H9 (cell line): ENCODE data around the gene AMPH. TPM values are rescaled to one million over a fixed set of nuclear protein-coding genes. Genes with fewer than 3 reads are reported as not detected.

Experiments
- DNase-seq: peaks from one replicate; pipeline ENCODE4 v3.0.0-alpha.2; 2017
- H2AFZ ChIP-seq: one replicate; pipeline ENCODE4 v1.6.1; 2013; ENCODE audit warnings: mild to moderate bottlenecking, low read length, control low read depth, moderate library complexity
- H2AK5ac ChIP-seq: 2 replicates; pipeline ENCODE4 v1.6.1; 2013; ENCODE audit warnings: low read length, control low read depth, mixed read lengths; ENCODE audit not compliant: insufficient read length
- H2BK120ac ChIP-seq: one replicate; pipeline ENCODE4 v1.6.1; 2013; ENCODE audit warnings: low read depth, mild to moderate bottlenecking, low read length, control low read depth, inconsistent platforms; ENCODE audit not compliant: poor library complexity, severe bottlenecking
- H2BK12ac ChIP-seq: 2 replicates; pipeline ENCODE4 v1.6.1; 2013; ENCODE audit warnings: low read length, control low read depth, mixed read lengths, low read depth; ENCODE audit not compliant: insufficient read length
- H2BK15ac ChIP-seq: 2 replicates; pipeline ENCODE4 v1.6.1; 2013; ENCODE audit warnings: low read depth, low read length, control low read depth
- H2BK20ac ChIP-seq: one replicate; pipeline ENCODE4 v1.6.1; 2013; ENCODE audit warnings: low read depth, mild to moderate bottlenecking, low read length, control low read depth, inconsistent platforms; ENCODE audit not compliant: poor library complexity, severe bottlenecking
- H2BK5ac ChIP-seq: 2 replicates; pipeline ENCODE4 v1.6.1; 2013; ENCODE audit warnings: low read length, control low read depth, mixed read lengths; ENCODE audit not compliant: insufficient read length
- H3K14ac ChIP-seq: 2 replicates; pipeline ENCODE4 v1.6.1; 2013; ENCODE audit warnings: low read length, control low read depth; ENCODE audit not compliant: insufficient read depth
- H3K18ac ChIP-seq: 2 replicates; pipeline ENCODE4 v1.6.1; 2013; ENCODE audit warnings: low read depth, mild to moderate bottlenecking, mixed read lengths, low read length, control low read depth; ENCODE audit not compliant: insufficient read length
- H3K23ac ChIP-seq: 2 replicates; pipeline ENCODE4 v1.6.1; 2013; ENCODE audit warnings: low read length, control low read depth, mixed read lengths, low read depth; ENCODE audit not compliant: insufficient read length
- H3K23me2 ChIP-seq: 2 replicates; pipeline ENCODE4 v1.6.1; 2013; ENCODE audit warnings: low read depth, mild to moderate bottlenecking, mixed read lengths, low read length, control low read depth; ENCODE audit not compliant: insufficient read length, poor library complexity, severe bottlenecking
- H3K27ac ChIP-seq: 2 replicates; pipeline ENCODE4 v1.5.1; 2013; ENCODE audit warnings: low read length, control low read depth, mixed read lengths, low read depth; ENCODE audit not compliant: insufficient read length
- H3K27me3 ChIP-seq: 2 replicates; pipeline ENCODE4 v1.6.1; 2013; ENCODE audit warnings: low read length, control low read depth, inconsistent platforms; ENCODE audit not compliant: insufficient read depth
- H3K4ac ChIP-seq: 2 replicates; pipeline ENCODE4 v1.6.1; 2013; ENCODE audit warnings: low read depth, mild to moderate bottlenecking, control low read depth, inconsistent platforms, low read length, moderate library complexity
- H3K4me1 ChIP-seq: 2 replicates; pipeline ENCODE4 v1.6.1; 2013; ENCODE audit warnings: low read length, control low read depth, inconsistent platforms; ENCODE audit not compliant: insufficient read depth
- H3K4me2 ChIP-seq: 2 replicates; pipeline ENCODE4 v1.6.1; 2013; ENCODE audit warnings: low read length, control low read depth, mixed read lengths; ENCODE audit not compliant: insufficient read length, insufficient read depth
- H3K56ac ChIP-seq: 2 replicates; pipeline ENCODE4 v1.6.1; 2013; ENCODE audit warnings: low read depth, mild to moderate bottlenecking, mixed read lengths, low read length, control low read depth; ENCODE audit not compliant: insufficient read length
- H3K79me1 ChIP-seq: 2 replicates; pipeline ENCODE4 v1.6.1; 2013; ENCODE audit warnings: low read depth, mild to moderate bottlenecking, moderate library complexity, low read length, control low read depth, inconsistent platforms; ENCODE audit not compliant: insufficient read depth, poor library complexity, severe bottlenecking
- H3K79me2 ChIP-seq: 2 replicates; pipeline ENCODE4 v1.6.1; 2013; ENCODE audit warnings: low read length, control low read depth, inconsistent platforms; ENCODE audit not compliant: insufficient read depth
- H3K9ac ChIP-seq: 2 replicates; pipeline ENCODE4 v1.6.1; 2013; ENCODE audit warnings: low read length, control low read depth, mixed read lengths; ENCODE audit not compliant: insufficient read length; ENCODE audit errors: extremely low read depth
- H3K9me3 ChIP-seq: one replicate; pipeline ENCODE4 v1.6.1; 2013; ENCODE audit warnings: low read depth, low read length, inconsistent platforms; ENCODE audit not compliant: control insufficient read depth
- H3T11ph ChIP-seq: one replicate; pipeline ENCODE4 v1.6.1; 2013; ENCODE audit warnings: mild to moderate bottlenecking, low read length, control low read depth, inconsistent platforms
- H4K20me1 ChIP-seq: one replicate; pipeline ENCODE4 v1.6.1; 2013; ENCODE audit not compliant: control insufficient read depth, insufficient read length, insufficient read depth
- H4K5ac ChIP-seq: 2 replicates; pipeline ENCODE4 v1.6.1; 2013; ENCODE audit warnings: low read depth, mild to moderate bottlenecking, mixed read lengths, low read length, control low read depth; ENCODE audit not compliant: insufficient read length
- H4K8ac ChIP-seq: replicated peaks from 2 replicates; pipeline ENCODE4 v1.6.1; 2013; ENCODE audit warnings: low read length, control low read depth, mixed read lengths, low read depth; ENCODE audit not compliant: insufficient read length
- H4K91ac ChIP-seq: 2 replicates; pipeline ENCODE4 v1.6.1; 2013; ENCODE audit warnings: low read depth, mild to moderate bottlenecking, moderate library complexity, mixed read lengths, low read length, control low read depth; ENCODE audit not compliant: insufficient read length
- H3K27ac Mint-ChIP-seq, 3 experiments: 2 replicates in 2 of 3; 3 replicates in 1 of 3; pipeline ENCODE4 v1.8.0; 2020 to 2021; ENCODE audit warnings: mixed read lengths in 3 of 3, mild to moderate bottlenecking in 1 of 3, moderate library complexity in 1 of 3
- H3K27me3 Mint-ChIP-seq: 2 replicates; pipeline ENCODE4 v1.8.0; 2021; ENCODE audit warnings: low read depth, mild to moderate bottlenecking, moderate library complexity, mixed read lengths
- H3K36me3 Mint-ChIP-seq, 3 experiments: 2 replicates in 2 of 3; 3 replicates in 1 of 3; pipeline ENCODE4 v1.8.0; 2020 to 2021; ENCODE audit warnings: low read depth in 3 of 3, mixed read lengths in 3 of 3; ENCODE audit not compliant: insufficient read depth in 1 of 3
- H3K4me1 Mint-ChIP-seq, 2 experiments: 2 replicates each; pipeline ENCODE4 v1.8.0; 2020; ENCODE audit warnings: mixed read lengths in 2 of 2
- H3K4me3 Mint-ChIP-seq, 2 experiments: 2 replicates in 1 of 2; 3 replicates in 1 of 2; pipeline ENCODE4 v1.8.0; 2020 to 2021; ENCODE audit warnings: mild to moderate bottlenecking in 2 of 2, mixed read lengths in 2 of 2, moderate library complexity in 1 of 2
- H3K9me3 Mint-ChIP-seq, 2 experiments: 2 replicates in 1 of 2; 3 replicates in 1 of 2; pipeline ENCODE4 v1.8.0; 2020; ENCODE audit warnings: mild to moderate bottlenecking in 2 of 2, mixed read lengths in 2 of 2, moderate library complexity in 1 of 2
- CTCF ChIP-seq: fragments of 200-600 bp; sonication (generic); conservative IDR thresholded peaks from 3 replicates; pipeline ENCODE4 v1.8.0; 2021; ENCODE audit warnings: antibody characterized with exemption, mild to moderate bottlenecking
- WGBS: extraction: QIAGEN DNeasy Blood & Tissue Kit; methylation state at CpG from one replicate; pipeline ENCODE4 v1.1.7; 2013; ENCODE audit warnings: missing lambda C conversion rate, low lambda C conversion rate, mixed read lengths; ENCODE audit not compliant: insufficient read length; ENCODE audit errors: extremely low coverage; 5-methylcytosine and 5-hydroxymethylcytosine counted together
- total RNA-seq: library from RNA; stranded (reverse); gene quantifications from 2 replicates; pipeline ENCODE4 v1.2.1, GENCODE V29; 2021

The AMPH gene
- total RNA-seq, 1 experiment from 2014 or later, result 4.8 TPM

GRCh38 chr7:38655833-38656774, 24.9 kb upstream of the AMPH start:
- H3K27ac Mint-ChIP-seq, result no peak overlapping the region
- Histone ChIP-seq H3K79me1 (no peaks in the 10 kb centered on the region), H3K4ac (no peak overlapping the region), H4K8ac (no peak overlapping the region), H3T11ph (no peak overlapping the region), H2AK5ac (no peak overlapping the region), H3K4me2 (no peak overlapping the region), H3K56ac (no peak overlapping the region), H4K20me1 (no peaks in the 10 kb centered on the region), H4K91ac (no peak overlapping the region), H2BK12ac (no peak overlapping the region), H3K9me3 (no peaks in the 10 kb centered on the region), H3K14ac (no peak overlapping the region; the same call in 1 of the 2 replicates), H3K27ac (no peak overlapping the region), H3K79me2 (no peaks in the 10 kb centered on the region), H3K18ac (no peak overlapping the region), H3K4me1 (peaks cover 2% of the 10 kb centered on the region; the same call in 1 of the 2 replicates), H2BK120ac (no peak overlapping the region), H2AFZ (no peak overlapping the region), H3K27me3 (no peaks in the 10 kb centered on the region), H3K9ac (no peak overlapping the region), H2BK15ac (no peak overlapping the region), H2BK20ac (no peak overlapping the region), H3K23me2 (no peaks in the 10 kb centered on the region), H2BK5ac (no peak overlapping the region), H4K5ac (no peak overlapping the region), H3K23ac (no peak overlapping the region)
- no peaks in the 10 kb centered on the region; a peak in 1 of 7 replicates for H3K36me3 Mint-ChIP-seq
- H3K9me3 Mint-ChIP-seq, result no peaks in the 10 kb centered on the region
- peaks cover 0 to 8% of the 10 kb centered on the region in 2 experiments; a peak in 3 of 4 replicates for H3K4me1 Mint-ChIP-seq
- TF ChIP-seq CTCF, result no peak
- DNase-seq, result no peak
- H3K27me3 Mint-ChIP-seq, result no peaks in the 10 kb centered on the region
- H3K4me3 Mint-ChIP-seq, result no peak overlapping the region
- no CpG with 5 or more reads among the region's 35 CpGs for WGBS
